GM19238 (cell line): ENCODE data around the gene RSU1.
A peak's percentile ranks its signal among the peaks of the same experiment; 100 is the strongest.

Source experiments
- DNase-seq: peaks from one replicate; pipeline ENCODE4 v3.0.0; 2011; ENCODE audit warnings: low spot score; ENCODE audit not compliant: insufficient read length

Gene RSU1

DNA sequence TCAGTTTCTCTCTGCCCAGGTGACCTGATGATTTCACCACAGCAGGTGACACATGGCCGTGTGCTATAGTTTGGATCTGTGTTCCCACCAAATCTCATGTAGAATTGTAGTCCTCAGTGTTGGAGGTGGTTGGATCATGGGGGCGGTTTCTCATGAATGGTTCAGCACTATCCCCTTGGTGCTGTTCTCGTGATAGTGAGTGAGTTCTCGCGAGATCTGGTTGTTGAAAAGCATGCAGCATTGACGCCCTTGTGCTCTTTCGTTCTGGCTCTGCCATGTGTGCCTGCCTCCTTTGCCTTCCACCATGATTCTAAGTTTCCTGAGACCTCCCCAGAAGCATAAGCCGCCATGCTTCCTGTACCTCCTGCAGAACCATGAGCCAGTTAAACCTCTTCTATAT is 210.3 kb downstream of the RSU1 start:
- no peak for DNase-seq

DNA sequence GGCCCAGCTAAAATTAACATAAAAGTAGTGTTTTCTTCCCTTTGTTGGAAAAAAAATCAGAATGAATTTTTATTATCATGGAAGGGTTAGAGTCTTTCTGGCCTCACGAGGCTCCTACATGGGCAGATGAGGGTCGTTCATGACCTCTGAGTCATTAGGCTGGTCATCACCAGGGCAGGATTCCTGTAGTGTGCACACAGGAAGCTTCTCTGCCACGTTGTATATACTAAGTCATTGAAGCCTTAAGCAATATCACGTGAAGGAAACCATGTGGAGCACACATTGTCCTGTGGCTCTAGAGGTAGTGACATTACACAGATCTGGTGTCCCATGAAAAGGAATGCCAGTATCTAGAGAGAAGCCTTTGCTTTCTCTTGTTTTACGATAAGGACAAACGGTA is 210.8 kb downstream of the RSU1 start:
- no peak for DNase-seq

DNA sequence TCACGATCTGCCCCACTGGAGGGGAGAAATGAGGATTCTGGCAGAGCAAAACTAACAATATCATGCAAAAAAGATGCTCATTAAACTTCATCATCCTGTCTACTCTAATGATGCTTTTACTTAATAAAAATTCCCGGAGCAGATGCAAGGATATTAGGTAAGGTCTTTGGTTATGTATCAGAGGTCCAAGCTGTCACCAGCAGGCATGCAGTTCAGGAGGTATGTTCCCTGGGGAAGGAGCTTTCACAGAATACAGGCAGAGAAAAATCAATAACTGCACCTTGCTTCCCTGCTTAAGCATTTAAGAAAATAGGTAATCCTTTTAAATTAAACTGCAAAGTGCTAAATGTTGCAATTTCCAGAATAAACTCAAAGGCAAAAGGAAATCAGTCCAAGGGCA is 213.9 kb downstream of the RSU1 start:
- DNase-seq, result no peak

DNA sequence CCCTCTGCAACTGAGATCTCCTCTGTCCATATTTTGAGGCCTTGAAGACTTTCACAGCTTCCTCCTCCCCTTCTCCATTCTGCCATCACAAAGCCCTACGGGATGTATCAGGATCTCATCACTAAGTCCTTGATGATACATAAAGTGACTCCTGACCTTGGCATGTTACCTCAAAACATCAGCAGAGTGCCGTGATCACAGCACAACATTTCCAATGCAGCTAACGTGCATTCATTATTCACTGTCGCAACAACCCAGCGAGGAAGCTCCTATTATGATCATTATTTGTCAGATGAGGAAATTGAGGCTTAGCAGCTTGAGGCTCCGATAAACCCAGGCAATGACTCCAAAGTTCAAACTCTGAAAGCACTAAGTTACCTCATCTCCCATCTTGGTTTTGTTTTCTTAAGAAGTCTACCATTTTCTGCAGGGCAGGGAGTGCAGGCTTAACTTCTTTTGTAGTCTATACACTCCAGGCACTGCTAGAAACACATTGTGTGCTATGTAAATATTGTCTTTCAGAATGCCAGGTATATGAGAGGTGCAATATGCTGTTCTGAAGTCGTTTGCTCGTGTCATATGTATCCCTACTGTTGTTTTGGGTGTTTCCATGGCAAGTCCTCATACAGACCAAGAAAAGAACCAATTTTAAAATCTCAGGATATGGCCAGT is 215.0 kb downstream of the RSU1 start:
- DNase-seq, result no peak

DNA sequence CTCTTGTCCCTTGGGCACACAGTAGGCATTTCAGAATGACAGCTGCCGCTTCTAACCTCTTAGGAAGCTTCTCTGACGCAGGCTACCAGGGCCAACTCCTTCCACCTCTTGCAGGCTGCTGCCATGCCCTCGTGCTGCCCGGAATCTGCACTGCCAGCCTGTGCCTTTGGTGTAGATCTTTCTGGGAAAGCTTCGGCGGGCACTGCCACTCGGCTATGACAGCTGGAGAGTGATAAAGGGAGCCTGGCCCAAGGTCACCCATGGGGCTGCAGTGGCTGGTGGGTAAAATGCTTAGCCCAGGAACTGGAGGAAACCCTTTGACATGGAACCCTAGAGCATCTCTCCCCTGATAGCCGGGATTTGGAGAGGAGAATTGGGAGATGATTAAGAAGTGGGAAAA is 217.6 kb downstream of the RSU1 start:
- DNase-seq, result no peak

DNA sequence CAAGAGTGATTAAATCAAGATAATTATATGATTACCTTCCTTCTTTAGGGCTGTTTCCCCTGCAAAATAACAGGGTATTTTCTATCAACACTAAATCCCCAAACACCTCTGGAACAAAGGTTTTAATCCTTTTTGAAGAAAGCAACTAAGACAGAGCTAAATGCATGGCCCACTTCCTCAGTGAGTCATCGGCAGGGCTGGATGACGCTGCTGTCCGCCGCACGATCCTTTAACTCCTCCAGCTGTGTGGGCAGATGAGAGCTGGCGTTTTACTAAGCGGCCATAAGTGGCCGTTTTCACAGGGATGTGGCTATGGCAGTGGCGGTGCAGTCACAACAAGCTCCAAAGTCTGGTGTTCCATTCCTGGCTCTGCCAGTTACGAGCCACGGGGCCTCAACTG is 219.6 kb downstream of the RSU1 start:
- DNase-seq, result no peak

DNA sequence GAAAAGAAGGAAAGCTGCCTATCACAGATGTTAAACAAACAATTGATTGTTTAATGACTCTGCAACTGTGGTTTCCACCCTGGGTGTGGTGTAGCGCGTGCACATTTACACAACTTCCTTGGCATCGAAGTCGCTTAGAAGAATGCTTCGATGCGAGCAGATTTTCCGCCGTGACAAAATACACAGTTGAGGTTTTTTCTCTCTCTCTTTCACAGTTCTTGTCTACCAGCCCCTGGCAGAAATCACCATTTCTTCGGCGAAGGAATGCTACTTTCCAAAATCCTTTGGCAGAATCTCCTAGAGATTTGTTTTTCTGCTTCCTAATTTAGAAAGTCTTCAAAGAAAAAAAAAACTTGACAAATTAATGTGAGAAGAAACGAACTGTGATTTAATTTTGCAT is 224.8 kb downstream of the RSU1 start:
- DNase-seq, result no peak

DNA sequence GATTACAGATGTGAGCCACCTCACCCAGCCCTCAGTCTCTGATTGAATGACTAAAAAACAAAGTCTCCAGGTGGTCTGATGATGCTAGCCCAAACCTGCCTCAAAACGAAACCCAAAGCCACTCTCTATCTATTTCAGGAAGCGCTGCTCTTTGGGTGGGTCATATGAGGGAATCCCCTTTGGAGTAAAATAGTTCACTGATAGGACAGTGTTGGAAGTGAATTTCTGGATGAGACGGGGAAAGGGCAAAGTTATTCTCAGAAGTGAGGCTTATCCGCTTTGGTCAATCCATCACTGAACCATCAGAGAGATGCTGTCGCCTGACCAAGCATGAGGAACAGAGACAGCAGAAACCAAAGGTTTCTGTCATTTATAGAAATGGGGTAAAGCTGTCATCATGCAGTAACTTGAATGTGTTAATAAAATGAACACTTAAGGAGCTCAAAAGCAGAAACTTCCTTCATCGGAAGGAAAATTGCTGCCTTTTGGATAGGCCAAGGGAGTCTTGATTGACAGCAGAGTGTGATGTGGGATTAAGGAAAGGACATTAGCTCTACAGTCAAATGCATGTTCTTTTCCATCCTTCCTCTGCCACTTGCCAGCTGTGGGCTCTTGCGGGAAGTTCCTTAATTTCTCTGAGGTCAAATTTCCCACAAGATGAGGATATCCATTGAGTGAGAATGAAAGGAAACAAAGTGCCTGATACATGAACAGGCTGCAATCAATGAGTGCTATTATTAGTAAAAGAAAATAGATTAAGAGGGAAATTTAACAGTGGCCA is 230.7 kb downstream of the RSU1 start:
- DNase-seq, result peak; percentile 20

DNA sequence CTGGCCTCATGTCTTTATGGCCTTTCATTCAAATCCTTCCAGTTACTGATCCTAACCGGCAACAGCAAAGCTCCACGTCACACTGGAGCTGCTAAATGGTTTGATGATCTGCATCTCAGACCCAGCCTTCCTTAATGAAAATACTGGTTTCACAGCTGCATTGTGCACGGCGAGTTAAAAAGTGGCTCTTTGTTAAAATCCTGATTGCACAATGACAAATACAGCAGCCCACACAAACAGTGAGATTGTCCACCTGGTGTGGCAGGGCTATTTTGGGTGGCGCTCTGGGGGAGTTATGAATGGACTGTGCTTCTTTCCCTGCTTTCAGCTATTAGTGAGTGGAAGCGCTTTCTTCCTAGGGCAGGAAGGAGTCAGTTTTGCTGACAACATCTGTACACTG is 232.1 kb downstream of the RSU1 start:
- no peak for DNase-seq

DNA sequence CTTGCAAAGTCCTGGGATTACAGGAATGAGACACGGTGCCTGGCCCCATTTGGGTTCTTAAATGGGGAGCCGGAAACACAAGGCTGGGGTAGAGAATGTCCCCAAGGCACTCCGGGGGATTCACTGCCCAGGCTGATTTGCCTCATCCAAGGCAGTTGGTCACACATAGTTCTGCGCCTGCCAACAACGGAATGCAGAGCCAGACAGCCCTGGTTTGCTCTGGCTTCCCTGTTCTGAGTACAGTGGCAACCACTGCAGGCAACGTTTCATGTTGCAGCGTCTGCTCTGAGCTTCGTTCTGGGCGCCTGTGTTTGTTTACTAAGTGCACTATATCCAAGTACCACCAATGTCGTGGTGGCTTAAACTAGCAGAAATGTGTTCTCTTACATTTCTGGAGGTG is 233.8 kb downstream of the RSU1 start:
- no peak for DNase-seq

DNA sequence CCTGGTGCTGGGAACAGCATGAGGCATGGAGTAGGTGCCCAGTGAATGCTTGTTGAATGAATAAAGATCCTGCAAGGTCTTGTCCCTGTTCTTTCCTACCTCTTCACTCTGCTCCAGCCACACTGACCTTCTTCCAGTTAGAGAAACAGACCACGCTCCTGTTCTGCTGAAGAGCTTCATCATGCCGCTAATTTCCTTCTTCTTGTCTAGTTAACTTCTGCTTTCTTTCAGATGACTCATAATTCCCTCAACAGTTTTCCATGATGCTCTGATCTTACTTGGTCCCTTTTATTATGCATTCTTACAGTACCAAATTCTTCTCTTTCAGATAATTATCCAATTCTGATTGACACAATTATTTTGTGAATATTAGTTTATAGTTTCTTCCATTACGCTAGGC is 236.0 kb downstream of the RSU1 start:
- no peak for DNase-seq

DNA sequence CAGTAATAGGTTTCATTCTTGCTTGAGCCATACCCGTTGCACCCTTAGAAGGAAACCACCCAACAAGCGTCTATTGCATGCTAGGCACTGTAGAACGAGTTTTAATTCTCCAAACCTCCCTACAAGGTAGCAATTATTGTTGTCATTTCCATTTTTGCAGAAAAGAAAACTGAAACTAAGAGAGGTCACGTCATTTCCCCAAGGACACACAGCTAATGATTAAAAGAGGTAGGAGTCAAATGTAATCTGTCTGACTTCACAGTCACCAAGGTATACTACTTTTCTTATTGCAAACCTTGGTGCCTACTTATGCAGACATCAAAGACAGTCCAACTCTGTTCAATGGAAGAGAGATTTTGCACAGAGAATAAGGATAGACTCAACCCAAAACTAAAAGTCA is 246.5 kb downstream of the RSU1 start:
- no peak for DNase-seq

DNA sequence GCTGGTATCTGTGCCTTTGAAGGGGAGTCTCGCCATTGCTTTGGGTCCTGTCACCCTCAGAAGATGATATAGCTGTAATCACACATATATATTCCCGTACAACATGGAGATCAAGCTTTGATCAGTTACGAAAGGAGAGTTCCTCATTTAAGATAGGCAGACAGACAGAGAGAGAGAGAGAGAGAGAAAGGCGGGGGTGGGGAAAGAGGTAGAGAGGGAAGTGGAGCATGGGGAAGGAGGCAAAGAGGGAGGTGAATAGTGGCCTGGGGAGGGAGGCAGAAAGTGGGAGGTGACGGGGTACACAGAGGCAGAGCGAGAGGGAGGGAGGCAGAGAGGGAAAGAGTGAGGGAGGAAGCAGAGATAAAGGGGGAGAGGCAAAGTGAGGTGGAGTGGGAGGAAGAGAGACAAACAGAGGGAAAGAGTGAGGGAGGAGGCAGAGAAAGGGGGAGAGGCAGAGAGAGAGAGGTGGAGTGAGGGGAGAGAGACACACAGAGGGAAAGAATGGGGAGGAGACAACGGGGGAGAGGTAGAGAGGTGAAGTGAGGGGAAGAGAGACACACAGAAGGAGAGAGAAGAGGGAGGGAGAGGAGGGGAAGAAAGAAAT is 250.9 kb downstream of the RSU1 start:
- no peak for DNase-seq

DNA sequence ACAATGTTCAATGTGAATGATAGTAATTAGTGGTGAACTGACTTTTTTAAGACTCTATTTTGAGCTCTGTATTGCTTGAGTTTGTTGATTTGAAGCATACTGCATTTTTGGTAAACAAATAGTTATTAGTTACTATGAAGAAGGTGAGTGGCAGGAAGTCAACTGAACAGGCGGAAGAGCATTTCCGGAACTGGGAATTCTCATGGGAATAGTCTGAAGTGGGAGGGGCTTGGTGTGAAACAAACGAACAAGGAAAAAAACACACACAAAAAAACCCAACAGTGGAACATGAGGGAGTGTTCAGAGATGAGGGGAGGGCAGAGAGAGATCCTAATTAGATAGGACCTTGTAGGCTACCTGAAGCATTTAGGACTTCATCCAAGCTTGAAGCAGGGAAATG is 251.6 kb downstream of the RSU1 start:
- DNase-seq, result no peak

DNA sequence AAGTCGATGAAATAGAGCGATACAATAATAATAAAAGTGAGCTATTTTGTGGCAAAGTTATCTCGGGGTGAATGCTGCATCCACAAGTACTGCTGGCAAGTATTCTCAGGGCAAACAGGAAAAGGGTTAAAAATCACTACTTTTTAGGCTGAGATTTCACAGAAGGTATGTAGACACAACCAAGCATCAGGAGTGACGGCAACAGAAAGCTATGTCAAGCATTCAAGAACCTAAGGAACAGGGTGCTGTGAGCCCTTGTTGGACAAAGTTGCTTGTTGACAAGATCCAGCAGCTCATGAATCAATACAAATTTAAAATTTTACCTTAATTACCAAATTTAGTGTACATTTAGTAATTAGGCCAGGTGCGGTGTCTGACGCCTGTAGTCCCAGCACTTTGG is 254.3 kb downstream of the RSU1 start:
- no peak for DNase-seq

DNA sequence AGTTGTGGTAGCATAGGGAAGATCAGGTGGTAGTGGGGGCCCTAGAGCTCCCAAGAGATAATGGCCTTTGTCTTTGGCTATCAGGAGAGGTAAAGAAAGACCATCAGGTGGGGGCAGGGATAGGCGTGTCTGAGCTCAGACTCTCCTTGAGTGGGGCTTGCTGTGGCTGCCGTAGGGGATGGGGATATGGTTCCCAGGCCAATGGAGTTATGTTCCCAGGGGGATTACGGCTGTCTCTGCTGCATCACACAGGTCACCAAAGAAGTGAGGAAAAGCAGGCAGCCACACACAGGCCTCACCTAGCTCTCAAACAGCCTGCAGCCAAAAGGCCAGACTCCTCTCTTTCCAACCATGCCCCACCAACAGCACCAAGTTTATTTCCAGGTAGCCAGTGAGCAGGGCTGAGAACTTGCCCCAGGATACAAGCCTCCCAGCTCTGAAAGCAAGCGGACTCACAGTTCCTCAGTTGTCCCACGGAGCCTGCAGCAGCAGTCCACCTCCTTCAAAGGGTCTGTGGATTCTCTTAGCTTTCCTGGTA is 257.9 kb downstream of the RSU1 start:
- DNase-seq, result no peak

DNA sequence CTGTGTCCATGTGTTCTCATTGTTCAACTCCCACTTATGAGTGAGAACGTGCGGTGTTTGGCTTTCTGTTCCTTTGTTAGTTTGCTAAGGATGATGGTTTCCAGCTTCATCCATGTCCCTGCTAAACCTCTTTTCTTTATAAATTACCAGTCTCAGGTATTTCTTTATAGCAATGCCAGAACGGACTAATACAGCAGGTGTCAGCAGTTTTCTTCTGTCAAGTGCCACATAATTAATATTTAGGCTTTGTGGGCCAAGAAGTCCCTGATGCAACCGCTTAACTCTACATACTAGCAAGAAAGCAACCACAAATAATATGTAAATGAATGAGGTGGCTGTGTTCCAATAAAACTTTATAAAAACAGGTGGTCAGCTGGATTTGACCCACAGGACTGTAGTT is 269.3 kb downstream of the RSU1 start:
- DNase-seq, result no peak

DNA sequence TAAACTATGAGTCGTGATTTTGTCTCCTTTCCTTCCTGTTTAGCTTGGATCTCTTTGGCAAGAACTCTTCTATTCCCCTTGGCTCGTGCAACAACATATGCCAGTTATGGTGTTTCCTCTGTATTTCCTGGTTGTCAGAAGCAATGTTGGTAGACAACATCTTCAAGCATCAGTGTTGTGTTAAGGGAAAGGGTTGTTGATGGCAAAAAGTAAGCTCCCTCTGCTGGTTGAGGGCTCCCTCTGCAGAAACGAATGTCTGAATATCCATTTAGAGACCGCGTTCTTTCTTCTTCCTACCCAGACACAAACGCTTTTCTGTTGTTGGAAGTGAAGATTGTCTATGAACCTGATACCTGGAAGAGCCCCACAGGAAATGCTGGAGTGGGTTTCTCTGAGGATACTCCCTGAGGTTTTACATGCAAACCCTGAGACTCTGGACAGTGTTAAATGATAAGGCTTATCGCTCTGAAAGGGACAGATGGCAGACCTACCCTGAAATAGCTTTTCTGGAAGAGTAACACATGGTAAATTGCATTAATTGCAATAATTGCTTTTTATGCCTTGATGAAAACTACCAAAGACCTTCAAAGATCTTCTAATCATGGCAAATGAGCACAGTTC is 272.0 kb downstream of the RSU1 start:
- peak; percentile 13 for DNase-seq

DNA sequence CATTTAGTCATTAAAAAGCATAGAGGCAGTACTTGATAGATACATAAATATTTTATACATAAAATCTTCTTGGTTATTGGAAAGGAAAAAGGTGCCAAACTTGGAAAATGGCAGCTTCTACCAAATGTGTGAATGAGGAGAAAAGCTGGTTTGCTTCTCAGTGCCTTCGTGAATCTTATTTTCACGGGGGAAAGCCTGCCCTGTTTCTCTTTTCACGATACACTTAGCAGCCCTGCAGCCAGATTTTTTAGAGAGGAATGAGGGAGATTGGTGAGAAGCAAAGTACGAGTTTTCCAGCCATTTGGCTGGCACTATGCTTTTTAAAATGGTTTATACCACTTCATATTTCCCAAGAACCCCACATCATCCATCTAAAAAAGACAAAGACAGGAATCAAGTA is 272.6 kb downstream of the RSU1 start:
- DNase-seq, result no peak

DNA sequence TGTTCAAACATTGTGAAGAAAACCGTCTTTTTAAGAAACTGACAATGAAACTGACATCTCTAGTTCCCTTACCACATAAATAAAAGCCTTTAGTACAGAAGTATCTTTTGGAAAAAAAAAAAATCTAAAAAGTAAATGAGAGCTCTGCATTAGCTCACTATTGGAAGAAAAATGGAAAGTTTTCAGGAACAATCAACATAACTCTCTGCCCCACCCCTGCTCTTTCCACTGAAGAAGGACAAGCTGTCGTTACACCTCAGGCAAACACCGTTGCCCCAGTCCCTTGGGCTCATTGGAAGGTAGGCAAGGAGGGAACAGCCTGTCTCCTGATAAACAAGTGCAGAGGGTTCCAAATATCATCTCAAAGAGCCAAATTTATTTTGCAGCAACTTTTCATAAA is 273.1 kb downstream of the RSU1 start:
- DNase-seq, result no peak
